Measurements from ENCODE around the gene CAPN13.

CAPN13 gene

DNA sequence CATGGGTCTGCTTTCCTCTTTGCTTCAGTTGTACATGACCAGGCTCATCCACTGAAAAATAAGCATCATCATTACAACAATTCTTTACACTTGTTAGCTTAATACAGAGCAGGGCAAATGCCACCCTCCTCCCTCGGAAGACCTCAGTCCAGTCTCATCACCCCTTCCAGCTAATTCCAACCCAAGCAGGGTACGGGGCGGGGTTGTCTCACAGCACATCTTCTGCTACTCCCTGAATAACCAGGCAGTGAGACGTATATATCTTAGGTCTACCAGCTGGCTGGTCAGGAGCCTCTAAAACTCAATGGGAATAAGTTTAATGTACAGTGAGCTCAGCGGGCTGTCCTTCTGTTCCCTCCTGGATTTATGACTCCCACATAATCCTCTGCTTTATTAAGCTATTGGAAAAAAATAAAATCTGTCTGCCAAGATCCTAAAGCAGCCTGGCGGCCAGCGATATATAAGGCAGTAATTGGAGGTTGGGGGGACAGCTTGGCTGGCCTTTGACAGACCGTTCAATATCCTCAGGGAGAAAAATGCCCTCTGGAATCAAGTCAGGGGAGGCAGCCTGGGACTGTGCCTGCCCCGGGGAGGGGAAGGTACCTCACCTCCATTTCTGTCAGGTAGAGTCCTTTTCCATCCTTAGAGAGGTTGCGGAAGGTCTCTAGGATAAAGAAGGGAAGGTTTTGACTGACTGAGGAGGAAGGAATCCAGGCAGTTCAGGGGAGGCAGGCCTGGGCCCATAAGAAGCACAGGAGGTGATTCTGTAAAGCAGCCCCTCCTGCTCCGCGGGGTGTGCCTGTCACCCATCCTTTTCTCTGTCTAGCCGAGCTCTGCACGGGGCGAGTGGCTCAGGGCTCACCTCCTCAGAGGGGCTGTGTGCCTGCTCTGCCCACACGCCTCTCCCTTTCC, 76.3 kb downstream of the CAPN13 start:
- DNase-seq: no peak

DNA sequence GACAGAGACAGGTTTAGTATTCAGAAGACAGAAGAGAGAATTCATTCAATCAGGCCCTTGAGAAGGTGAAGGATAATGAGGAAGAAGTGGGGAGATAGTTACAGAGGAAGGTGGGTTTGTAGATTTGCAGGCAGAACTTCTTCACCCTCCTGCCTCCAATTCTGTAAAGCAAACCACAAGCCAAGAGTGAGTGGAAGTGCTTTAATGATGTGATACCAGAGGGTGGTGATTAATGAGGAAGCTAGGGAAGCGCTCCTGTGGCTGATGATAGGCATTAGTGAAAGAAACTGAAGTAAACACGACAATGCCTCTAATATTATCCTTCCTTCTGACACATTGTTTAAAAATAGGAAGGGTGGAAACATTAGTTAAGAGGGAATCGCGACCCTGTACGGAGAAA, 78.2 kb downstream of the CAPN13 start:
- no peak for DNase-seq

- no peak for DNase-seq
These were observed 84.1 kb downstream of the CAPN13 start for GRCh38 chr2:30722936-30723725.

DNA sequence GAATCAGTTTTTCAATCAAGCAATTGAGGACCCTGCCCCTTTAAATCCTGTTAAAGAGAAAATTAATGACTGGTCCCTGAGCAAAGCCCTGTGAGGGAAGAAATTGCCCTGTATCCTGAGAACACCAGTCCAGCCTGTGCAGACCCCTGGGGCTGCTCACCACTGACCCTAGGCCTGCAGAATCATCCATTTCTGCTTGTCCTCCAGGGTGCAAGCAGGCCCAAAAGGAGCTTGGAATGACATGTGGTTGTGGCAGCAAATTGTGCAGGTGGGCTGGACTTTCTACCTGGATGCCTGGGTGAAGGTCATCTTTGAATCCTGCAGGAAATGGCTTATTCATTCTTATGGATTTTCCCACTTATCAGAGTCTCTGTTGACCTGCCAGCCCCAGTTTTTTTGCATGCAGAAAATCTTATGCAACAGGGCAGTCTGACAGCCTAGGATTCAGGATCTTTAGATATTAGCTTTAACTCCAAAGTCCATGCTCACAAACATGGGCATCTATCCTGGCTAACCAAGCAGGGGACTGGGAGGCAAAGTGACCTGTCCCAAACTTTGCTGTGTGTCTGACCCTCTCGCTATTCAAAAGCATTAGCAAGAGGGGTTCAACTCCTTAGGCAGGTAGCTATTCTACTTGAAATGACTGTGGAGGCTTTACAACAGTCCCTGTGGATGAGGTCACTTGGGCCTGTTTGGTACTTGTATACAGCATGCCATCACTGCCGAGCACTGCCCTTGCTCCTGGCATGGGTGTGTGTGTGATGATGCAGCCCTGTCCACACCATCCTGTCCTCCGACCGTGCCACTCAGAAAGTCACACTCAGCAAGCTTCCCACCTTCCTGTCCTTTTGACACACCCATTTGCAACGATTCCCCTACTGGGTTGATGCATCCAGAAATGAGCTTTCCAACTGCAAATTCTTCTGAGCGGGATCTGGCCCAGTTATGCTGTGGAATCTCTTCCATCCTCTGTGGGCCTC, 85.3 kb downstream of the CAPN13 start:
- DNase-seq: no peak

DNA sequence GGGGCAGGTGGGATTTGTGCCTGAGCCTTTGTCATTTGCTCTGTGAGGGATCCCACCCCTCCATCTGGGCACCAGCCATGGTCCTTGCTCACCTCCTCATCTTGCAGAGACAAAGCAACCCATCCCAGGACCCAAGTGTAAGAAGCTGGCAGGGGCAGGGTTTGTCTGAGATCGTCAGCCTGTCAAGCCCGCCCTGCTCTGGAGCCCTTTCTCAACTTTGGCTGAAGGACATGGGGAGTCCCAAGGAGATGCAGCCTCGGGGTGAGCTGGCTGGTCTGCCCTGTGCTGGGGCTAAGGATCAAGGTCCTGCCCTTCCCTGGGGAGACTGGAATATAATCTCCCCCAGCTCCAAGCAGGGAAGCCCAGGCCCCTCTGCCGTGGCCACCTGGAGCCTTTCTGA, 86.0 kb downstream of the CAPN13 start:
- DNase-seq: no peak

GRCh38 chr2:30717081-30717650, 90.1 kb downstream of the CAPN13 start:
- no peak for DNase-seq

DNA sequence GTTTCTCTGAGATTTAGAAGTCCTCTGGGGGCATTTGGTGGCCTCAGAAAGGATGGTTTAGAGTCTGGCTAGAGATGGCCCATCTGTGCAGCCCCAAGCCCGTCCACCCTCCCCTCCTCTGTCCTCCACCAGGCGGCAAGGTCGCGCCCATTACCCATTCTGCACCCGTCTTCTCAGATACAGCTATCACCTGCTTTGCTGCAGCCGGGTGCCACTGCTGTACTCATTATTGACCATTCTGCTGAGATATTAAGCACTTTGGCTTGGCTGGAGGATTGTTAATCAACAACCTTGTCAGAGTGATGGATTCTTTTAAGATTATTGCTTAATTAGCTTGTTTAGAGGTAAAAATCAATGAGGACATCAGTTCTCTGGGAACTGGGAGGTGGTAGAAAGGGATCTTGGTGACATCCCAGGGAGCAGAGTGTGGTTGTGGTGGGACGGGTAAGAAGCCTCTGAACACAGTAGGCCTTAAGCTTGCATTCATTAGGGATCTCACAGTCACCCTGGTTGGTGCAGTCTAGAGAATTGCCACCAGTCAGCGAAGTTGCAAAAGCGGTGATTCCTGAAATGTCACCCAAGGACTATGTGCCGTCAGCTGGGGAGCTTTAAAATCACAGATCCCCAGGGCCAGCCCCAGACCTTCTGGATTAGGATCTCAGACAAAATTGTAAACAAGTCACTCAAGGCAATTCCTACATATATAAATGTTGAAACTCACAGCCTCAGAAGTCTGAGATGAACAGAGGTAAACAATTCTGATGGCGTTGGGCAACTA, 90.9 kb downstream of the CAPN13 start:
- DNase-seq: no peak

- no peak for DNase-seq
These were observed 92.2 kb downstream of the CAPN13 start for GRCh38 chr2:30714811-30715709.

DNA sequence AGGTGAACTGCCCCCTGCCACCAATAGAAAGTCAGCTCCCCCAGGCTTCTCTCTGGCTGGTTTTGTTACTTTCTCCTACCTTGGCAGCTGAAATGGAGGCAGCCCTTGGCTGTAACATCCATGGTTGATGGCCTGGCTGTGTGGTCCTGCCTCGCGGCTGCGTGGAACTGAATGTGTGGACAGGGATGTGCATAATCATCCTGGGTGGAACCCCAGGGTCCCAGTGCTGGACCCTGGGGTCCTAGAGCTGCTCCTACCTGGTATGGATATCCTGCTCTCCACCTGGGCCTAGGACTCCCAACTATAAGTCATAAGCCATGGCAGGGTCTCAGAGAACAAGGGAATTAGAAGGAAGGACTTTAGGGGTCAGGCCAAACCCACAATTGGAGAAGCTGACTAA, 93.5 kb downstream of the CAPN13 start:
- no peak for DNase-seq

DNA sequence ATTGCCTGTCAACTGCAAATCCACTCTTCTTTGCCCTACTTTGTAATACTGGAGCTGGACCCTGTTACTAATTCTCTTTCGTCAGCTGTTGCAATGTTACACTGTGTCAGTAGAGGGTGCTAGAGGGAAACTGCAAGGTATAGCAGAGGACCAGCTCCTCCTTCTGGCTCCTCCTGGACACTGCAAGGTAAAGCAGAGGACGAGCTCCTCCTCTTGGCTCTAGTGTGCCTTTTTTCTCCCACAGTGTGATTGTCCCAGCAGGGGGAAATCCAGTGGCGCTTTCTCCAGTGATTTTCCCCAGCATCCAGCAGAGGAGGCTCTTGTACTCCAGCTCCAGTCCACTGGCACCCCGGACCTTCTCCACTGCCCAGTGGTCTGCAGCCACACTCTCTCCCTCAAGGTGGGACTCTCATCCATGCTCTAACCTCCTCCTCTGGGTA, 95.6 kb downstream of the CAPN13 start:
- peak in 36 of 51 donors; percentile 2 to 73 (median 37) for DNase-seq

DNA sequence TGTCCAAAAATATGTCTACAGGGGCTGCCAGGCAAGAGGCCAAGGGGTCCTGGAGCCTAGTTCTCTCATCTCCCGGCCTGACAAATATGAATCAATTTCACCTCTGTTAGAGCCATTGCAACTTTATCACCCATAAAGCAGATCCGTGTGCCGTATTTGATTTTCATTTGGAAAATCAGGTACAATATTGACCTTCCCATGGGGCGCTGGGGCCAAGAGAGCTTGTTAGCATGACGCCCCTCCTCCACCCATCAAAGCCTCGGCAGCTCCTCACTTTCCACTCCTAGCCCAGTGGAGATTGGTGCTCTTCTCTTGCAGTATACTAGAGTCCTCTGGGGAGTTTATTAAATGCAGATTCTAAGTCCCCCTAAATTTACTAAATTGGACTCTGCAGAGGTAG, 96.8 kb downstream of the CAPN13 start:
- no peak for DNase-seq

DNA sequence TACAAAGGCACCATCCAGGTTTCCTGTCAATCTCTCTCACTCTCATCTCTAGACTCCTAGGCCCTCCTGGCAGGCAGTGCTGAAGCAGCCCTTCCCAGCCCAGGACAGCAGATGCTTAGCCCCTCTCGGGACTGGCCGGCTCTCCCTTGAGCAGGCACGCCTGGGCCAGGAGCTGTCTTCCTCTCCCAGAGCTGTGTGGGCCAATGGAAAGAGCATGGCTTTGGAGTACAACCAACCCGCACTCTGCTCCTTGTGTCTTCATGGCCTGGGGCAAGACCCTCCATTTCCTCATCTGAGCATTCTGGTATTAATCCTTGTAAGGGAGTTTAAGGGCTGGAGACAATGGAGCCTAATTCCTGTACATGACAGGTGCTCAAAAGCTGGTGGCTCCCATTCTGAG, 97.2 kb downstream of the CAPN13 start:
- DNase-seq: no peak

DNA sequence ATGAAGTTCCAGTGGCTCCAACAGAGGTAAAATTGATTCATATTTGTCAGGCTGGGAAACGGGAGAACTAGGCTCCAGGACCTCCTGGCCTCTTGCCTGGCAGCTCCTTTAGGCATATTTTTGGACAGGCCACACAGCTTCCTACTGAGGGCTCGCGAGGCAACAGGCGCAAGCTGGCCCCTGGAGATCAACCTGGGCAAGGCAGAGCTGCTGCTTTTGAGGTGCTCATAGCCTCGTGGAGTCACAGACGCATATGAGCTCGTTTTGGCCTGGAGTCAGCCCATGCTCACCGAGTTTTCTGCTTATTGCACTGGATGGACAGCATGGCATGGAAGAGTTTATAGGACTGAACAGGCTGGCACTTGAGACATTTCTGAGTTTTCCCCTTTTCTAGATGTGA, 97.7 kb downstream of the CAPN13 start:
- no peak for DNase-seq

- DNase-seq: no peak
These were observed 98.6 kb downstream of the CAPN13 start for GRCh38 chr2:30708491-30709290.

- no peak for DNase-seq
These were observed 99.8 kb downstream of the CAPN13 start for GRCh38 chr2:30707304-30707903.

DNA sequence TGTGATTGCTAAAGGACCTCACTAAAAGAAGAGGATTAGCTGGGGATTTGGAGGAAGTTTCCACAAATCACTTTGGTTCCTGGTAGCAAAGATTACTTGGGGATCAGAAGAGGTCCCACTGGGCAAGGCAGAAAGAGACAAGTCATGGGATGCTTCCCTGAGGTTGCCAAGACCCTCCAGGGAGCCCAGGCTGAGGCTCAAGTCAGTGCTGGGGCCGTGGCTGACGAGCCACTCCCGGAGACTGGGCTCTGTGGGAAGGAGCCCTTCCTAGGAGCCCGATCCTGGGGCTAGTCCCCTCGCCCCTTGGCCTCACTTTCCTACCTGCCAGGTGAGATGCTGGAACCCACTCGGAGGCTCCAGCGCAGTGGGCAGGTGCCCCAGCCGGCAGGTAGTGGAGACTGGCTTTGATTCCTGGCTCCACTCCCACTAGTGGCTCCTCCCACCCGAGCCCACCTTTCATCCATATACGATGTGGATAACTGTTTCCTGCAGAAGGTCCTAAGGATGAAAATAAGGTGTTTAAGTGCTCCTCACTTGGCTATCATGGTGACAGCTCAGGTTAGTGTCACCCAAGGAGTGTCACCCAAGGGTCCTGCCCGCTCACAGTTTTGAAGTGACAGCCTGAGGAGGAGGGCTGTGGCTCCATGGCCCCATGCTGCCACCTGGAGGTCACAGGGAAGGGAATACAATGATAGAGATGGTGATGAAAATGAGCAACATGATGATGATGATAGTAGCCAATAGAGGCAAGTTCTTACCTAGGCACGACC, 100.5 kb downstream of the CAPN13 start:
- peak in 33 of 51 donors; percentile 1 to 71 (median 37) for DNase-seq

Data from hypothalamus (tissue), 51 donors.